Measurements from ENCODE around the gene KAT8. TPM values are rescaled to one million over a fixed set of nuclear protein-coding genes. Genes with fewer than 3 reads are reported as not detected.
"Not testable (repeated sequence)": the region's sequence is repeated elsewhere in the genome, so short reads cannot be mapped to it uniquely, and the experiment has no call there.

Gene KAT8
- total and polyA plus RNA-seq, 2 of the 13 experiments (the other 11 are each of a cell fraction or from before 2014, with no cell fraction given), result 79.0 to 84.2 TPM

DNA sequence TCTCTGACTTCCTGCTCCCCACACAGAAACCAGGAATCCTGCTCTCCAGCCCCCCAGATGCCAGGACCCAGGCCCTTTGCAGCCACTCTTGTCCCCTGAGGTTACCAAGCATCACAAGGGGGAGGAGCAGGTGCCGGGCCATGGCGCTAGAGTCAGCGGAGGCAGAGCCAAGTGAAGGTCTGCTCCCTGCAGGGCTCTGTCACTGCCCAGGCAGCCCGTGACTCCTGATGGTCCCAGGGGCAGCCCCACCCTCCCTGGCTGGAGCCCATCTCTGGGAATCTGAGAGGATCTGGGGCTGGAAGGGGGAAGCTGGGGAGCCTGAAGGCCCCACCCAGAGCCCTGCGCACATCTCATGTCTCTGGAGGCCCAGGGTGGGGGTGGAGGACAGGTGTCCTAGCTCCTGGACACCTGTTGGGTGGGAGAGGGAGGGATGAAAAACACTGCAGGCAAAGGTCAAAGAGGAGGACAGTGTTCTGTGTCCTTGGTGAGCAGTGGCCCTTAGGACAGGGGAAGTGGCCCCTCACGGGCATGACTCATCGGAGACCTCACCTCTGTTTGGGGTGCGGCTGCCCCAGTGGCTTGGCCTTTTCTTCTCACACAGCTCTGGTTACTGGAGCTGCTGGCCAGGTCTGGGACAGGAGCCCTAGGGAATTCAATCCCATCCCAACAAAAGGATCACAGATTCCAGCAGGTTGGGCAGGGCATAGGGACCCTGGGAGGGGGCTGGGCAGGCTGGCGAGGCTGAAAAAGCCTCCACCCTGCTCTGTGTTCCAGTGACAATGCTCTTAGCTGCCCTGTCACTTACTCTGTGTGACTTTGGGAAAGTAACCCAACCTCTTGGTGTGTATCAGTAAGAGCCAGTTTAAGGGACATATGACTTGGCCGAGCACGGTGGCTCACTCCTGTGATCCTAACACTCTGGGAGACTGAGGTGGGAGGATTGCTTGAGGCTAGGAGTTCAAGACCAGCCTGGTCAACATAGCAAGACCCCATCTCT lies 32.7 kb downstream of the KAT8 start, which contains the start of gene PRSS36 (continued):
- TF ChIP-seq, protein P1, sequence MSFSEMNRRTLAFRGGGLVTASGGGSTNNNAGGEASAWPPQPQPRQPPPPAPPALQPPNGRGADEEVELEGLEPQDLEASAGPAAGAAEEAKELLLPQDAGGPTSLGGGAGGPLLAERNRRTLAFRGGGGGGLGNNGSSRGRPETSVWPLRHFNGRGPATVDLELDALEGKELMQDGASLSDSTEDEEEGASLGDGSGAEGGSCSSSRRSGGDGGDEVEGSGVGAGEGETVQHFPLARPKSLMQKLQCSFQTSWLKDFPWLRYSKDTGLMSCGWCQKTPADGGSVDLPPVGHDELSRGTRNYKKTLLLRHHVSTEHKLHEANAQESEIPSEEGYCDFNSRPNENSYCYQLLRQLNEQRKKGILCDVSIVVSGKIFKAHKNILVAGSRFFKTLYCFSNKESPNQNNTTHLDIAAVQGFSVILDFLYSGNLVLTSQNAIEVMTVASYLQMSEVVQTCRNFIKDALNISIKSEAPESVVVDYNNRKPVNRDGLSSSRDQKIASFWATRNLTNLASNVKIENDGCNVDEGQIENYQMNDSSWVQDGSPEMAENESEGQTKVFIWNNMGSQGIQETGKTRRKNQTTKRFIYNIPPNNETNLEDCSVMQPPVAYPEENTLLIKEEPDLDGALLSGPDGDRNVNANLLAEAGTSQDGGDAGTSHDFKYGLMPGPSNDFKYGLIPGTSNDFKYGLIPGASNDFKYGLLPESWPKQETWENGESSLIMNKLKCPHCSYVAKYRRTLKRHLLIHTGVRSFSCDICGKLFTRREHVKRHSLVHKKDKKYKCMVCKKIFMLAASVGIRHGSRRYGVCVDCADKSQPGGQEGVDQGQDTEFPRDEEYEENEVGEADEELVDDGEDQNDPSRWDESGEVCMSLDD (CRISPR knock-in tag; IDR thresholded peaks at IDR 0.05; ENCODE audit: borderline replicate concordance), result peak; percentile 76; the same call in 1 of the 2 replicates
- no peak for TF ChIP-seq ZNF143 (CRISPR knock-in tag; IDR thresholded peaks at IDR 0.05)
- 0 out of 2 replicates have a peak, but pooled peaks have one; percentile 10 for TF ChIP-seq RXRB (CRISPR knock-in tag; IDR thresholded peaks at IDR 0.05; ENCODE audit: borderline replicate concordance)
- TF ChIP-seq, protein P2, sequence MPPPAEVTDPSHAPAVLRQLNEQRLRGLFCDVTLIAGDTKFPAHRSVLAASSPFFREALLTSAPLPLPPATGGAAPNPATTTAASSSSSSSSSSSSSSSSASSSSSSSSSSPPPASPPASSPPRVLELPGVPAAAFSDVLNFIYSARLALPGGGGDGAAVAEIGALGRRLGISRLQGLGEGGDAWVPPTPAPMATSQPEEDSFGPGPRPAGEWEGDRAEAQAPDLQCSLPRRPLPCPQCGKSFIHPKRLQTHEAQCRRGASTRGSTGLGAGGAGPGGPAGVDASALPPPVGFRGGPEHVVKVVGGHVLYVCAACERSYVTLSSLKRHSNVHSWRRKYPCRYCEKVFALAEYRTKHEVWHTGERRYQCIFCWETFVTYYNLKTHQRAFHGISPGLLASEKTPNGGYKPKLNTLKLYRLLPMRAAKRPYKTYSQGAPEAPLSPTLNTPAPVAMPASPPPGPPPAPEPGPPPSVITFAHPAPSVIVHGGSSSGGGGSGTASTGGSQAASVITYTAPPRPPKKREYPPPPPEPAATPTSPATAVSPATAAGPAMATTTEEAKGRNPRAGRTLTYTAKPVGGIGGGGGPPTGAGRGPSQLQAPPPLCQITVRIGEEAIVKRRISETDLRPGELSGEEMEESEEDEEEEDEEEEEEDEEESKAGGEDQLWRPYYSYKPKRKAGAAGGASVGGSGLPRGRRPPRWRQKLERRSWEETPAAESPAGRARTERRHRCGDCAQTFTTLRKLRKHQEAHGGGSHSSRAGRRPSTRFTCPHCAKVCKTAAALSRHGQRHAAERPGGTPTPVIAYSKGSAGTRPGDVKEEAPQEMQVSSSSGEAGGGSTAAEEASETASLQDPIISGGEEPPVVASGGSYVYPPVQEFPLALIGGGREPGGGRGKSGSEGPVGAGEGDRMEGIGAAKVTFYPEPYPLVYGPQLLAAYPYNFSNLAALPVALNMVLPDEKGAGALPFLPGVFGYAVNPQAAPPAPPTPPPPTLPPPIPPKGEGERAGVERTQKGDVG (CRISPR knock-in tag; IDR thresholded peaks at IDR 0.05; ENCODE audit: borderline replicate concordance), result no peak
- no peak for TF ChIP-seq ZNF780A (CRISPR knock-in tag; IDR thresholded peaks at IDR 0.05)
- peak; percentile 67 for TF ChIP-seq JUND (CRISPR knock-in tag; IDR thresholded peaks at IDR 0.05)
- TF ChIP-seq ZMYM2 (CRISPR knock-in tag; IDR thresholded peaks at IDR 0.05), result no peak
- TF ChIP-seq ZNF441 (CRISPR knock-in tag; IDR thresholded peaks at IDR 0.05; ENCODE audit: borderline replicate concordance), result no peak
- TF ChIP-seq NR1H2 (CRISPR knock-in tag; IDR thresholded peaks at IDR 0.05; ENCODE audit: borderline replicate concordance, low read depth), result no peak
- 0 out of 2 replicates have a peak, but pooled peaks have one; percentile 23 for TF ChIP-seq PHF21A (CRISPR knock-in tag; IDR thresholded peaks at IDR 0.05)
- TF ChIP-seq ESRRA (CRISPR knock-in tag; IDR thresholded peaks at IDR 0.05; ENCODE audit: low read depth), result peak; percentile 83
- no peak for TF ChIP-seq ZNF737 (CRISPR knock-in tag; IDR thresholded peaks at IDR 0.05; ENCODE audit: borderline replicate concordance)

DNA sequence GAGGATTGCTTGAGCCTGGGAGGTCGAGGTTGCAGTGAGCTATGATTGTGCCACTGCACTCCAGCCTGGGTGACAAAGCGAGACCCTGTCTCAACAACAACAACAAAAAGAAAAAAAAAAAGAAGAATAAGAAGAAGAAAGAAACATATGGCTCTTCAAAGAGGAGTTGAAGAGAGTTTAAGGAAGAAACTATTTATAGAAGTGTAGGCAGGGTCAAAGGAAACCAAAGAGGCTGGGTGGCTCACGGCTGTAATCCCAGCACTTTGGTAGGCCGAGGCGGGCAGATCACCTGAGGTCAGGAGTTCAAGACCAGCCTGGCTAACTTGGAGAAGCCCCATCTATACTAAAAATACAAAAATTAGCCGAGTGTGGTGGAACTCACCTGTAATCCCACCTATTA lies 33.5 kb downstream of the KAT8 start:
- 32% methylated on average over 6 of the region's 6 CpGs for WGBS (ENCODE audit: low lambda C conversion rate)
- in situ Hi-C loops (cut with HindIII; ENCODE audit: extremely low pct_ligation_motif_present, low pct_unique_long_range_greater_than_20kb); BruUV-seq (replicated peaks); H3K4me3 ChIP-seq (replicated peaks in 1 of 3; ENCODE audit: insufficient read depth in 1 of 3, low read depth in 2 of 3, low read length in 3 of 3); H3K36me3 ChIP-seq (replicated peaks in 1 of 2; ENCODE audit: control insufficient read depth in 1 of 2, insufficient read depth in 2 of 2, low read length in 2 of 2); POLR2A ChIA-PET; H3K4me2 ChIP-seq (ENCODE audit: low read depth, low read length); H3K27ac ChIP-seq (ENCODE audit: extremely low read length, insufficient read depth, low read length); H4K20me1 ChIP-seq (ENCODE audit: insufficient read depth, low read length); ATAC-seq; H2AFZ ChIP-seq (ENCODE audit: low read length); H3K9ac ChIP-seq (ENCODE audit: insufficient read depth, low read depth, low read length); H3K79me2 ChIP-seq (ENCODE audit: insufficient read depth, low read length); CTCF ChIA-PET (ENCODE audit: low intra/inter-chr PET ratio, low total read pairs); FAIRE-seq; intact Hi-C loops (cut with micrococcal nuclease; ENCODE audit: unreplicated experiment); DNase-seq (ENCODE audit: low spot score); H3K9me3 ChIP-seq (ENCODE audit: low read length): not testable (repeated sequence)
- peaks cover 1 to 37% of the 10 kb centered on the region in 2 experiments; a peak in 4 of 5 replicates for H3K27me3 ChIP-seq (ENCODE audit: control insufficient read depth in 1 of 2, insufficient read depth in 2 of 2, low read length in 2 of 2)
- peaks cover 23% of the 10 kb centered on the region for H3K4me1 ChIP-seq (ENCODE audit: insufficient read depth, low read length)

All from HepG2 (cell line).